Stimulated activated CD4-positive, alpha-beta T cell treated with anti-CD3 and anti-CD28 coated beads, Interleukin-15, amount 100 ng/mL, for 1 hour (primary cell): ENCODE data around the gene ERMARD.

ENCODE experiments used
- DNase-seq, 2 donors: peaks; one replicate each; pipeline ENCODE4 v3.0.0-alpha.2; 2020; ENCODE audit warnings: low read depth in 1 of 2, low spot score in 1 of 2

ERMARD gene

DNA sequence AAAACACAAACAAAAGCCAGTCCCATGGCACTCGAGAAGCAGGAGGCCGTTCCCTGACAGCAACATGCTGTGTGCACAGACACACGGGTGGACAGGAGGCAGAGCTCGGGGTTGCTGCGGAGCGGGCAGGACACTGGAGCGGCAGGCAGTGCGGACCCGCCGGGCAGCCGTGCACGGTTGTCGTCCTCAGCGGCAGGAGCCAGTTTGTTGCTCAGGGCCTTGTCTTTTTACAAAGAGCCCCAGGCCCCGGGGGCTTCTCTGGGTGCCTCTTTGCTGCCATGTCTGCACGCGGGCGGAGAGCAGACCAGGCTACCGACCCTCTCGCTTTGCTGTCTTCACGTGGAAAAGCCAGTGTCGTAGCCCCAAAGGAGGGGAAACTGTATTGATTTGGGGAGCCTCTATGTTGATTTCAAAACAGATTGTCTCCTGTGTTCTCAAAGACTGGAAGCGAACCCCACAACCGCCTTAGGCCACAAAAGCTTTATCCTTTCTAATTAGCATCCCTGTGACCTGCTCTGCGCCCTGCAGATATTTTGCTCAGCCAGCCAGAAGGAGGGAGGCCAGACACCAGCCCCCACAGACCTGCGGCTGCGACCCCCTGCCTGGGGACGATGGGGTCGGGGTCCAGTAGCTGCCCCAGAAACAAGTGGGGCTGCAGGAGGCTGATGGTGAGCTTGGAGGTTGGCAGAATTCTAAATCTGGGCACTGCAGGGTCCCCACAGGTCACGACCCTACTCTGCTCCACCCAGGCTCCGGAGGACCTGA lies 50.2 kb downstream of the ERMARD start:
- no peak for DNase-seq

DNA sequence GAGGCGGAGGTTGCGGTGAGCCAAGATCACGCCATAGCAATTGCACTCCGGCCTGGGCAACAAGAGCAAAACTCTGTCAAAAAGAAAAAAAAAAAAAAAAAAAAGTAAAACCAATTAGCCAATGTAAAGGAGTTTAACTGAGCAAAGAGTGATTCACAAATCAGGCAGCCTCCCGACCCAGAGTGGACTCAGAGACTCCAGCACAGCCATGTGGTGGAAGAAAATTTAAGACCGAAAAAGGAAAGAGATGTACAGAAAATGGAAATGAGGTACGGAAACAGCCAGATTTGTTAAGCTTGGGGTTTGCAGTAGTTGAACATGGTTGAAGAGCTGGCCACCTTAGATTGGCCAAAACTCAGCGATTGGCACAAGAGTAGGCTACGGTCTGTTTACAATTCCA lies 51.4 kb downstream of the ERMARD start:
- no peak for DNase-seq

DNA sequence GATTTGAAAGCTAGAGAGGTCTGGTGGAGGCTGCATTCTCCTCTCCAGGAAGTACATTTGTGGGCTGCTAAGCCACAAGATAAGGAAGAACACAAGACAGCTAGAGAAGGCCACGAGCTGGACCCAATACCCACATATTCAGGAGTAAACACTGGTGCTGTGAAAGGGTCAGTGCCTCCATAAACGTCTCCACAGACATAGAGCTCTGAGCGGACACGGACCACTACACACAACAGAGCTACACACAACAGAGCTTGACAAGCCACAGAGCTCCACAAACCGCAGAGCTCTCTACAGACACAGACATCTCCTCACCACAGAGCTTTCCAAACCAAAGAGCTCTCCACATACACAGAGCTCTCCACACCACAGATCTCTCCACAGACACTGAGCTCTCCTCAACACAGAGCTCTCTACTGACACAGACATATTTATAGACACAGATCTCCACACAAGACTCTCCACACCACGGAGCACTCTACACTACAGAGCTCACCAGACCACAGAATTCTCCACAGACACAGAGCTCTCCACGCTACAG lies 51.9 kb downstream of the ERMARD start:
- DNase-seq = no peak

DNA sequence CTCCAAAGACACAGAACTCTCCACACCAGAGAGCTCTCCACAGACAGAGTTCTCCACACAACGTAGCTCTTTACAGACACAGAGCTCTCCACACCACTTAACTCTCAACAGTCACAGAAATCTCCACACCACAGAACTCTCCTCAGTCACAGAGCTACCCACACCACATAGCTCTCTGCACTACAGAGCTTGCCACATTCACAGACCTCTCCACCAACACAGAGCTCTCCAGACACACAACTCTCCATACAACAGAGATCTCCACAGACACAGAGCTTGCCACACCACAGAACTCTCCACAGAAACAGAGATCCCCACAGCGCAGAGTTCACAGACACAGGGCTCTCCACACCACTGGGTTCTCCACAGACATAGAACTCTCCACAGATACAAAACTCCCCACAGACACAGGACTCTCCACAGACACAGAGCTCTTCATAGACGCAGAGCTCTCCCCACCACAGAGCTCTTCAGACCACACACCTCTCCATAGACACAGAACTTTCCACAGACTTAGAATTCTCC lies 52.5 kb downstream of the ERMARD start:
- no peak for DNase-seq

DNA sequence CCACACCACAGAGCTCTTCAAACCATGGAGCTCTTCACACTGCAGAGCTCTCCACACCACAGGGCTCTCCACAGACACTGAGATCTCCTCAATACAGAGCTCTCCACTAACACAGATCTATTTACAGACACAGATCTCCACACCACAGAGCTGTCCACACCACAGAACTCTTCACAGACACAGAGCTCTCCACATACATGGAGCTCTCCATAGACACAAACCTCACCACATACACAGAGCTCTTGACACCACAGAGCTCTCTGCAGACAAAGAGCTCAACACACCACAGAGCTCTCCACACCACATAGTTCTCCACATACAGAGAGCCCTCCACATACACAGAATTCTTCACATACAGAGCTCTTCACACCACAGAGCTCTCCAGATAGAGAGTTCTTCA lies 53.0 kb downstream of the ERMARD start:
- DNase-seq = no peak

DNA sequence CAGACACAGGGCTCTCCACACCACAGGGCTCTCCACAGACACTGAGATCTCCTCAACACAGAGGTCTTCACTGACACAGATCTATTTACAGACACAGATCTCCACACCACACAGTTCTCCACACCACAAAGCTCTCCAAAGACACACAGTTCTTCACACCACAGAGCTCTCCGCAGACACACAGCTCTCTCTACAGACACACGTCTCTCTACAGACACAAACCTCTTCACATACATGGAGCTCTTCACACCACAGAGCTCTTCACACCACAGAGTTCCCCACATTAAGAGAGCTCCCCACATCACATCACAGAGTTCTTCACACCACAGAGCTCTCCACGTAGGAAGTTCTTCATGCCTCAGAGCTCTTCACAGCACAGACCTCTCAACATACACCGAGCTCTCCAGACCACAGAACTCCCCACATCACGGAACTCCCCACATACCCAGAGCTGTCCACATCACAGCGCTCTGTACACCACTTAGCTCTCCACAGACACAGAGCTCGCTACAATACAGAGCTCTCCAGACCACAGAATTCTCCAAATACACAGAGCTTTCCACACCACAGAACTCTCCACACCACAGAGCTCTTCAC lies 53.9 kb downstream of the ERMARD start:
- no peak for DNase-seq

DNA sequence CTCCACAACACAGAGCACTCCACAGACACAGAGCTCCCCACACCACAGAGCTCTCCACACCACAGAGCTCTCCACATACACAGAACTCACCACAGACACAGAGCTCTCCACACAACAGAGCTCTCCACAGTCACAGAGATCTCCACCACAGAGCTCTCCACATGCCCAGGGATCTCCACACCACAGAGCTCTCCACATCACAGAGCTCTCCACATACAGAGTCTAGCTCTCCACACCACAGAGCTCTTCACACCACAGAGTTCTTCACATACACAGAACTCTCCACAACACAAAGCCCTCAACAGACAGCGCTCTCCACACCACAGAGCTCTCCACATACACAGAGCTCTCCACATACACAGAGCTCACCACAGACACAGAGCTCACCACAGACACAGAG lies 55.3 kb downstream of the ERMARD start:
- DNase-seq = no peak

DNA sequence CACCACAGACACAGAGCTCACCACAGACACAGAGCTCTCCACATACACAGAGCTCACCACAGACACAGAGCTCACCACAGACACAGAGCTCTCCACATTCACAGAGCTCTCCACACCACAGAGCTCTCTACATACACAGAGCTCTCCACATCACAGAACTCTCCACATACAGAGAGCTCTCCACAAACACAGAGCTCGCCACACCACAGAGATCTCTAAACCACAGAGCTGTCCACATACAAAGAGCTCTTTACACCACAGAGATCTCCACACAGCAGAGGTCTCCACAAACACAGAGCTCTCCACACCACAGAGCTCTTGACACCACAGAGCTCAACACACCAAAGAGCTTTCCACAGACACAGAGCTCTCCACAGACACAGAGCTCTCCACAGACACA lies 55.8 kb downstream of the ERMARD start:
- no peak for DNase-seq

DNA sequence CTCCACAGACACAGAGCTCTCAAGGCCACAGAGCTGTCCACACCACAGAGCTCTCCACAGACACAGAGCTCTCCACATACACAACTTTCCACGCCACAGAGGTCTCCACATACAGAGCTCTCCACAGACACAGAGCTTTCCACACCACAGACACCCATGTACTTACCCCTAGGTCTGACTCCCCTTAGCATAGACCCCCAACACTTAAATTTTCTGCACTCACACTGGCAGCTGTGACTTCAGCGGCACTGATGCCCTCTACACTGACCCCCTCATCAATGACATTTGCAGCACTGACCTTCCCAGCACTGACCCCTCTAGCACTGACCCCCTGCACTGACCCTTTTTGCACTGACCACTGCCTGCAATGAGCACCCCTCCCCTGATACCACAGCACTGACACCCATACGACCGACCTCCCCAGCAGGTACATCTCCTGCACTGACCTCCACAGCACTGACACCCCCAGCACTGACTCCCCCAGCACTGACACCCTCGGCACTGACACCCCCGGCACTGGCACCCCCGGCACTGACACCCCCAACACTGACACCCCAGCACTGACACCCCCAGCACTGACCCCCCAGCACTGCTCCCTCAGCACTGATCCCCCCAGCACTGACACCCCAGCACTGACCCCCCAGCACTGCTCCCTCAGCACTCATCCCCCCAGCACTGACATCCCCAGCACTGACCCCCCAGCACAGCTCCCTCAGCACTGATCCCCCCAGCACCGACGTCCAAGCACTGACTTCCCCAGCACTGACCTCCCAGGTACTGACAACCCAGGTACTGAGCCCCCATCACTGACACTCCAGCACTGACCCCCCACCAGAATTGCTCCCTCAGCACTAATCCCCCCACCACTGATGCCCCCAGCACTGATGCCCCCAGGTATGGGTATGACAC lies 56.5 kb downstream of the ERMARD start:
- DNase-seq = no peak

DNA sequence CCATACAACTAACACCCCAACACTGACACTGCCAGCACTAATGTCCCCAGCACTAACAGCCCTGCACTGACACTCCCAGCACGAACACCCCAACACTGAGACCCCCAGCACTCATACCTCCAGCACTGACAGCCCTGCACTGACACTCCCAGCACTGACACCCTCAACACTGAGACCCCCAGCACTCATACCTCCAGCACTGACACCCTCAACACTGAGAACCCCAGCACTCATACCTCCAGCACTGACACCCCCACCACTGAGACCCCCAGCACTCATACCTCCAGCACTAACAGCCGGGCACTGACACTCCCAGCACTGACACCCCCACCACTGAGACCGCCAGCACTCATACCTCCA lies 57.2 kb downstream of the ERMARD start:
- no peak for DNase-seq

DNA sequence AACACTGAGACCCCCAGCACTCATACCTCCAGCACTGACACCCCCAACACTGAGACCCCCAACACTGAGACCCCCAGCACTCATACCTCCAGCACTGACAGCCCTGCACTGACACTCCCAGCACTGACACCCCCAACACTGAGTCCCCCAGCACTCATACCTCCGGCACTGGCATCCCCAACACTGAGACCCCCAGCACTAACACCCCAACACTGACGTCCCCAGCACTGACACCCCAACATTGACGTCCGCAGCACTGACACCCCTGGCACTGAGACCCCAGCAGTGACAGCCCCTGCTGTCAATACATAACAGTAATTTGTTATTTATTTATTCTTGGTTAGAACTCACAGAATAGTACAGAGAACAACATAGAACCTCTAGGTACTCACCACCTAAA lies 58.0 kb downstream of the ERMARD start:
- DNase-seq = no peak

DNA sequence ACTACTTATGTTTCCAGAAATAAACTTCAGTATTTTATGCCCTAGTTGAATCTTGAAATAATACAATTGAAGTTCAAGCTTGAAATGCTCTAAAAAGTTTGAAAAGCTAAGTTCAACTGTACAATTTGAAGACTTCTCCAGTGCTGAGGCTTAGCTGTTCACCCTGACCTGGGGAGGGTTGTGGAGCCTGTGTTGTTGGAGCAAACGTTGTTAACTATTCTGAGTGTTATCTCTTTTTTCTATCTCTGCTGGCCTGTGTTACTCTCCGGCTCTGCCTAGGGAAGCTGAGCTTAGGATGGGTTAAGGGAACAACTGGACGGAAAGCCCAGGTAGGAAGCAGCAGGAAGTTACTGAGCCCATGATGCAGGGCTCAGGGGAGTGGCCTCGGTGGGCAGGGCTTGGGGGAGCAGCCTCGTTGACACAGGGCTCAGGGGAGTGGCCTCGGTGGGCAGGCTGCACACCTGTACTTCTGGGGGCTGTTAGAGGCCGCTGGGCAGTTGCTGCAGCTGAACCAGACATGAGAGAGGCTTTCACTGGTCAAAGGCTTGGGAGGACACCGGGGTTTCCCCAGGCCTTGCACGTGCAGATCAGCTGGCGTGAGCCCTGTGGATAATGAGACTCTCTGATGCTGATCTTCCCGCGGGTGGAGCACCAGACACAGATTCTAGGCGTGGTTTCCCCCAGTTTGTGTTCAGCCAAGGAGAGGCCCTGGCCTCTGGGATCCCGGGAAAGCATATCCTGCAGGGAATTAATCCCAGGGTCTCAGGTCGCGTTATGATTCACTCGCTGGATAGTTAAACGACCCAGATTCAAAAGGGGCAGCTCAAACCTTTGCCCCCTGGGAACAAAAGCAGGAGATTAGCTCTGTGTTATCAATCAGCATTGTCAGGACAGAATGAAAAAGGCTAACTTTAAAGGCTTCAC lies 58.9 kb downstream of the ERMARD start:
- no peak for DNase-seq

DNA sequence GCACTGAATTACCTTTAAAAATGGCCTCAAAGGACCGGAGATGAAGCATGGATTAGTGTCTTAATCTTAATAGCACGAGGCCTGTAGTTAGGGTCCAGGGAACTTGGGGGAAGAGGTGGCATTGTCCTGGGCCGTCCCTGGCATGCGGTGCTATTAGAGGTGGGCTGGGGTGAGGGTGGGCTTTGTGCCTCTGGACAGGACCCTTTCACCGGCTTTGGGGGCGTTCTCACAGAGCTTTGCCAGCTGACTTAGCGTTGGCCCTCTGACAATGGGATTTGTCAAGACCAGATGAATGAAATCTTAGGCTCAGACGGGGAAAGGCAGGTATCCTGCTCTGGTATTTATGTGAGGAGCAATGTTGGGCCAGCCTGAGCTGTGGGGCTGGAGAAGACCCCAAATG lies 59.6 kb downstream of the ERMARD start:
- no peak for DNase-seq

DNA sequence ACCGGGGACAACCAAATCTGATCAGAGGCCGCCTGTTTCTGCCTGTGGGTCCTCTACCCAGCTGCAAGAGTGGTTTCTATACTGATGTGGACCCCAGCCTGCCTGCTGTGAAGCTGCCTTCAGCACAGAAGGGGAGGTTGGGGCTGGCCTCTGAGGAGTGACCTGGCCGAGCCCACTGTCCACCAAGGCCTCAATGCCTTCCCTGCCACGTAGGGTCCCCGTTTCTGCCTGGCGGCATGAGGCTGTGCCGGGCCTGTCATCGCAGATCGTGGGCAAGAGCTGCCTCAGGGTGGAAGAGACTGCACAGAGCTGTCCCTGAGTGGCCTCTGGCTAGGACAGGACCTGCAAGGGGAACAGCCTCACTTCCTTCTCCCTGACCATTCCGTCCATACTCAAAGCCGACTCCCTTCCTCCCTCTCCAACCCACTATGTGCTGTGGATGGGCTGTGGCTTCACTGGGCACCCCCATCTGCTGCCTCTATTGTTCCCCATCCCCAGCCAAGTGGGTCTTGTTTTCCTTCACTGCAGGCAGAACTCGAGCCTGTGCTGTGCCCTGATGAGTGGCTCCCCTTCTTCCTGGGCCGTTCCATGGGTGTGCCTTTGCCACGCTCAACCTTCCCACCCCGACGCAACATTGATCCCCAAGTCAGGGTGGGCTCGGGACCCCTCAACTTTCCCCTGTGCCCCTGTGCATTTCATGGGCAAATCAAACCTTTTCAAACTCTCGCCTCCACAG lies 60.3 kb downstream of the ERMARD start:
- no peak for DNase-seq

DNA sequence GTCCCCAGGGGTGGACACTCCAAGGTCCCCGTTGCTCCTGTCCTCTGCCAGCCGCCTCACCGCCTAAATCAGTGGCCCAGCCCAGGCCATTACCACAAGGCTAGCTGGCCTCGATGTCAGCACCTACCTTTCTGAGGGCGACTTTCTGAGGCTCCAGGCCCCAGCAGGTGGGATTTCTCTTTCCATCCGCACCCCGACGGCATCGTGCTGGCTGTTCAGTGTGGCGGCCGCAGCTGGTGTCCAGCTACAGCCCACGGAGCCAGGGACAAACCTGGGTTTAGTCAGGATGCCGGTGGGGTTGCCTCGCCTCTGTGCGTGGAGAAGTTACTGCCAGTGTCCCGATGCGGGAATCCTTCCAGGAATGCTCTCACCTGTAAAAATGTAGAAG lies 60.8 kb downstream of the ERMARD start:
- DNase-seq = no peak

DNA sequence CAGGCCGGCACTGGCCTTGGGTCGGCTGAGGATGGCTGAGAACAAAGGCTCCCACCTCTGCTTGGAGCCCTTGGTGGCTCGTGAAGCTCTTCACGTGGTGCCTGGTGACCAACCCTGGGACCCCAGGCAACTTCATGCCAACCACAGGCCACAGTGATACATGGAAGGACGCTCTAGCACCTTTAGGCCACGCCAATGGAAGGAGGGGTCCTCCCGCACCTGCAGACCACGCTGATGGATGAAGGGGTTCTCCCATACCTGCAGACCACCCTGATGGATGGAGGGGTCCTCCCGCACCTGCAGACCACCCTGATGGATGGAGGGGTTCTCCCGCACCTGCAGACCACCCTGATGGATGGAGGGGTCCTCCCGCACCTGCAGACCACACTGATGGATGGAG lies 62.5 kb downstream of the ERMARD start:
- no peak for DNase-seq

DNA sequence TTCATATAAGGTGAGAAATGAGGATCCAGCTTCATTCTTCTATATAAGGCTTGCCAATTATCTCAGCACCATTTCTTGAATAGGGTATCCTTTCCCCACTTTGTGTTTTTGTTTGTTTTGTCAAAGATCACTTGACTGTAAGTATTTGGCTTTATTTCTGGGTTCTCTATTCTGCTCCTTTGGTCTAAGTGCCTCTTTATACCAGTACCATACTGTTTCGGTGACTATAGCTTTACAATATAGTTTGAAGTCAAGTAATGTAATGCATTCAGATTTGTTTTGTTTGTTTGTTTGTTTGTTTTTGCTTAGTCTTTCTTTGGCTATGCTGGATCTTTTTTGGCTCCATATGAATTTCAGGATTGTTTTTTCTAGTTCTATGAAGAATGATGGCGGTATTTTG lies 64.6 kb downstream of the ERMARD start:
- DNase-seq = no peak

DNA sequence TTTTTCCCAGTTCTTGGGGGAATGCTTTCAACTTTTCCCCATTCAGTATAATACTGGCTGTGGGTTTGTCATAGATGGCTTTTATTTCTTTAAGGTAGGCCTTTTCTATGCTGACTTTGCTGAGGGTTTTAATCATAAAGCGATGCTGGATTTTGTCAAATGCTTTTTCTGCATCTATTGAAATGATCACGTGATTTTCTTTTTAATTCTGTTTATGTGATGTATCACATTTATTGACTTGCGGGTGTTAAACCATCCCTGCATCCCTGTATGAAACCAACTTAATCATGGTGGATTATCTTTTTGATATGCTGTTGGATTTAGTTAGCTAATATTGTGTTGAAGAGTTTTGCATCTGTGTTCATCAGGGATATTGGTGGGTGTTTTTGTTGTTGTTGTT lies 65.6 kb downstream of the ERMARD start:
- no peak for DNase-seq

DNA sequence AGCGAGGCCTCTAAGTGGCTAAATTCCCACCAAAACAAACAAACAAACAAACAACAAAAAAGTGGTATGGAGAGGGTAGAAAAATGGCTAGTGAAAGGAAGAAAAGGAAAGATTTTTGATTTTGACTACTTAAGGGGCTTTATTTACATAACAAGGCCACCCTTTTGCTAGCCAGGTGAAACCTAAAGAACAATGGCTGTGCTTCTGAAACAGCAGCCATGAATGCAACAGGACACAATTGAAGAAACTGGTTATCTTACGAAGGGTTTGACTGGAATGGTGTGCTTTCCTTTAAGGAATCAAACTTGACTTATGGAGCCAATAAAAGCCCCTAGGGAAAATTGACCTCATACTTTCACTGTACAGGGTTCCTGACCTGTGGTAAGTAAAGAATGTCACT lies 68.9 kb downstream of the ERMARD start:
- DNase-seq = no peak

DNA sequence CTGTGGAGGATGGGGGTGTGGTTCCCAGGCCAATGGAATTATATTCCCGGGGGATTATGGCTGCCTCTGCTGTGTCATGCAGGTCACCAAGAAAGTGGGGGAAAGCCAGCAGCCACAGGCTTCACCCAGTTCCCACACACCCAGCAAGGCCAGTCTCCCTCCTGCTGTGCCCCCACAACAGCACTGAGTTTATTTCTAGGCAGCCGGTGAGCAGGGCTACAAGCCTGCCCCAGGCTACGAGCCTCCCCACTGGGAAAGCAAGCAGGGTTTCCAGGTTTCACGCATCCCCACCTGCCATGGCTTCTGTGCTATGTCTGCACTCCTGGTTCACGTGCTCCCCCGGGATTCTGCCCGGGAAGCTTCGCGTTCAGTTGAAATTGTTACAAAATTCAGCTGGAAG lies 72.6 kb downstream of the ERMARD start:
- no peak for DNase-seq
